Prostate gland (tissue), 2 donors: Measurements from ENCODE around the gene UGCG.

Source experiments
- POLR2A ChIP-seq: fragments of 450-650 bp; IDR thresholded peaks from one replicate; pipeline ENCODE4 v1.6.1; 2016; ENCODE audit warnings: antibody characterized with exemption, mild to moderate bottlenecking
- TF ChIP-seq, protein P1 (sequence below), 4 experiments: fragments of 200-600 bp in 2 of 4; fragments of 450-650 bp in 2 of 4; sonication (generic) in 2 of 4; IDR thresholded peaks; 1 replicate in 3 of 4; 2 replicates in 1 of 4; pipeline ENCODE4 v1.5.1; 2016 to 2019; ENCODE audit warnings: antibody characterized with exemption in 4 of 4, mild to moderate bottlenecking in 2 of 4, moderate library complexity in 2 of 4

DNA sequence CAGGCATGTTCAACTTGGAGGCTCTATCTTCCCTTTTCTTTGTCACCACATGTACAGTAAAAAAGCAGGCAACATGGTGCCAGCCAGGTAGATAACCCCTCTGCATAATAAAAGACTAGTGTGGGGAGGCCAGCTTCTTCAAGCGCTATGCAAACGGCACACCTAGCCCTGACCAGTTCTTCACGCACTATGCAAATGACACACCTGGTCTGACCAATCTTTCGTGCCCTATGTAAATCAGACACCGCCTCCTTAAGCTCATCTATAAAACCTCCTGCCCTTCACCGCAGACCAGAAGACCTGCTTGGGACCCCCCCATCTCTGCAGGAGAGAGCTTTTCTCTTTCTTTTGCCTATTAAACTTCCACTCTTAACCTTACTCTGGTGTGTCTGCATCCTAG is 28.1 kb upstream of the UGCG start:
- TF ChIP-seq, protein P1, sequence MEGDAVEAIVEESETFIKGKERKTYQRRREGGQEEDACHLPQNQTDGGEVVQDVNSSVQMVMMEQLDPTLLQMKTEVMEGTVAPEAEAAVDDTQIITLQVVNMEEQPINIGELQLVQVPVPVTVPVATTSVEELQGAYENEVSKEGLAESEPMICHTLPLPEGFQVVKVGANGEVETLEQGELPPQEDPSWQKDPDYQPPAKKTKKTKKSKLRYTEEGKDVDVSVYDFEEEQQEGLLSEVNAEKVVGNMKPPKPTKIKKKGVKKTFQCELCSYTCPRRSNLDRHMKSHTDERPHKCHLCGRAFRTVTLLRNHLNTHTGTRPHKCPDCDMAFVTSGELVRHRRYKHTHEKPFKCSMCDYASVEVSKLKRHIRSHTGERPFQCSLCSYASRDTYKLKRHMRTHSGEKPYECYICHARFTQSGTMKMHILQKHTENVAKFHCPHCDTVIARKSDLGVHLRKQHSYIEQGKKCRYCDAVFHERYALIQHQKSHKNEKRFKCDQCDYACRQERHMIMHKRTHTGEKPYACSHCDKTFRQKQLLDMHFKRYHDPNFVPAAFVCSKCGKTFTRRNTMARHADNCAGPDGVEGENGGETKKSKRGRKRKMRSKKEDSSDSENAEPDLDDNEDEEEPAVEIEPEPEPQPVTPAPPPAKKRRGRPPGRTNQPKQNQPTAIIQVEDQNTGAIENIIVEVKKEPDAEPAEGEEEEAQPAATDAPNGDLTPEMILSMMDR (IDR thresholded peaks at IDR 0.05), result no peak
- no peak for TF ChIP-seq POLR2A
